Measurements from ENCODE around the gene SPAG16. TPM values are rescaled to one million over a fixed set of nuclear protein-coding genes. Genes with fewer than 3 reads are reported as not detected.

SPAG16 gene
- total RNA-seq, 1 experiment from 2014 or later: 0.30 TPM

DNA sequence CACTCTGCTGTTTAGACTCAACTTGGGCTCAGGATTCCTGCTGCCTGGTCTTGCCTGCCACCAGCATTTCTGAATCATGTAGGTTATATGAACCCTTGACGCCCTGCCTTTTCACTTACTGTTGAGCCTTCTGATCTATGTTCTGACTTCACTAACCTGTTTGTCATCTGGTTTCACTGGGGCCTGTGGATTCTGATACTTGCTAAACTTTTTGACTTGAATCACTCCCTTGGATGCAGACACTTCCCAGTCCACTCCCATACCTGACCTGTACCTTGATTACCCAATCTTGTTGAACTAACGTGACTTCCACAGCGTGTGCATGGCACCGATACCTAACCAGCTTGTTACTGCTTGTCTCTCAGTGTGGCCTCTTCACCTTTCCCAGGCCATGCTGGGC is 35.6 kb upstream of the SPAG16 start:
- TF ChIP-seq SRF (IDR thresholded peaks at IDR 0.05; ENCODE audit: low read depth) (no peak), EZH2phosphoT487 (IDR thresholded peaks at IDR 0.05; ENCODE audit: borderline replicate concordance) (no peak)
- TF ChIP-seq, protein P1, sequence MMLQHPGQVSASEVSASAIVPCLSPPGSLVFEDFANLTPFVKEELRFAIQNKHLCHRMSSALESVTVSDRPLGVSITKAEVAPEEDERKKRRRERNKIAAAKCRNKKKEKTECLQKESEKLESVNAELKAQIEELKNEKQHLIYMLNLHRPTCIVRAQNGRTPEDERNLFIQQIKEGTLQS (IDR thresholded peaks at IDR 0.05): no peak
- Histone ChIP-seq H3K4me1 (ENCODE audit: control insufficient read depth in 1 of 2, insufficient read depth in 2 of 2, low read length in 2 of 2) (no peaks in the 10 kb centered on the region), H3K9ac (ENCODE audit: low read length) (no peak overlapping the region), H3K79me2 (ENCODE audit: insufficient read depth, low read length) (no peaks in the 10 kb centered on the region), H4K20me1 (ENCODE audit: insufficient read depth) (no peaks in the 10 kb centered on the region), H3K4me3 (replicated peaks in 1 of 2; ENCODE audit: low read depth in 1 of 2, low read length in 2 of 2) (no peak overlapping the region), H3K27ac (ENCODE audit: low read depth, low read length) (no peak overlapping the region), H2AFZ (ENCODE audit: low read depth, low read length, poor library complexity, severe bottlenecking) (no peak overlapping the region), H3K4me2 (ENCODE audit: low read length) (no peak overlapping the region), H3K9me2 (ENCODE audit: insufficient read depth) (no peaks in the 10 kb centered on the region), H3K27me3 (ENCODE audit: insufficient read depth, low read length) (no peaks in the 10 kb centered on the region), H3K36me3 (ENCODE audit: control insufficient read depth in 1 of 2, insufficient read depth in 2 of 2, low read length in 2 of 2) (no peaks in the 10 kb centered on the region), H3K9me3 (ENCODE audit: control insufficient read depth in 1 of 2, insufficient read depth in 1 of 2, low read depth in 1 of 2, low read length in 2 of 2) (no peaks in the 10 kb centered on the region)
- ChIA-PET POLR2A (no interaction called here), RAD21 (ENCODE audit: low non-redundant PET in 1 of 2, low total read pairs in 2 of 2, uncharacterized antibody in 2 of 2, unreplicated experiment in 2 of 2) (no interaction called here), CTCF (no interaction called here)
- ATAC-seq (no peak), DNase-seq (ENCODE audit: low read depth, low spot score) (no peak)
- intact Hi-C loops (cut with micrococcal nuclease): loop anchor here (10.0 kb wide), 1 partner anchor 1066 kb away; no protein-coding TSS in a partner anchor
- BruUV-seq (replicated peaks): no TSS peak

DNA sequence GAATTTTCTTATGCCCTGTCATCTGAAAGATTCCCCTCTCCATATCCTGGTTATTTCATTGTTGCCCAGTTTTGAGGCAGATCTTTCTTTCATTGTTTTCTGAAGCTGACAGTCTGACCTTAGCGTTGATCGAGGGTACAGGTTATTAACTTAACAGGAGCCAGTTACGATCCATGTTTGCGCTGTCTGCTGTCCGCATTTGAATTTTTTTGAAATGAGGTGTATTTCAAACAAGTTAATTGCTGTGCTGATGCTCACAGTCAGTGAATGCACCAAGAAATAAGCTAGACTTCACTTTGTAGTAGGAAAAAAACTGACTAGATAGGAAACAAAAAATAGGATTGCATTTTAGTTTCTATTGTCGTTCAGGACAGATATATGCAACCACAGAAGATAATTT is 34.8 kb upstream of the SPAG16 start:
- no peaks in the 10 kb centered on the region for H3K9me3 ChIP-seq (ENCODE audit: control insufficient read depth in 1 of 2, insufficient read depth in 1 of 2, low read depth in 1 of 2, low read length in 2 of 2)
- H3K36me3 ChIP-seq (ENCODE audit: control insufficient read depth in 1 of 2, insufficient read depth in 2 of 2, low read length in 2 of 2): no peaks in the 10 kb centered on the region
- RAD21 ChIA-PET (ENCODE audit: low non-redundant PET in 1 of 2, low total read pairs in 2 of 2, uncharacterized antibody in 2 of 2, unreplicated experiment in 2 of 2): no interaction called here
- no peak overlapping the region for H3K4me2 ChIP-seq (ENCODE audit: low read length)
- H3K4me1 ChIP-seq (ENCODE audit: control insufficient read depth in 1 of 2, insufficient read depth in 2 of 2, low read length in 2 of 2): no peaks in the 10 kb centered on the region
- POLR2A ChIA-PET: no interaction called here
- CTCF ChIA-PET: no interaction called here
- no peaks in the 10 kb centered on the region for H3K9me2 ChIP-seq (ENCODE audit: insufficient read depth)
- no peaks in the 10 kb centered on the region for H4K20me1 ChIP-seq (ENCODE audit: insufficient read depth)
- no peaks in the 10 kb centered on the region for H3K27me3 ChIP-seq (ENCODE audit: insufficient read depth, low read length)
- H3K9ac ChIP-seq (ENCODE audit: low read length): no peak overlapping the region
- no peak overlapping the region for H3K4me3 ChIP-seq (replicated peaks in 1 of 2; ENCODE audit: low read depth in 1 of 2, low read length in 2 of 2)
- ATAC-seq (no peak), DNase-seq (ENCODE audit: low read depth, low spot score) (no peak)
- H3K79me2 ChIP-seq (ENCODE audit: insufficient read depth, low read length): no peaks in the 10 kb centered on the region
- intact Hi-C loops (cut with micrococcal nuclease): loop anchor here (10.0 kb wide), 1 partner anchor 1065 kb away; no protein-coding TSS in a partner anchor
- no peak overlapping the region for H2AFZ ChIP-seq (ENCODE audit: low read depth, low read length, poor library complexity, severe bottlenecking)
- no TSS peak for BruUV-seq (replicated peaks)
- H3K27ac ChIP-seq (ENCODE audit: low read depth, low read length): no peak overlapping the region
- TF ChIP-seq ELF1 (IDR thresholded peaks at IDR 0.05; ENCODE audit: borderline replicate concordance, low read depth): no peak
- TF ChIP-seq, protein P1 (IDR thresholded peaks at IDR 0.05): no peak
- TF ChIP-seq MAX (IDR thresholded peaks at IDR 0.05): no peak
- TF ChIP-seq SRF (IDR thresholded peaks at IDR 0.05; ENCODE audit: low read depth): no peak
- TF ChIP-seq POLR2AphosphoS5 (IDR thresholded peaks at IDR 0.05; ENCODE audit: low read depth, low read length): no peak
- no peak for TF ChIP-seq ZFX (IDR thresholded peaks at IDR 0.05)
- TF ChIP-seq SP1 (IDR thresholded peaks at IDR 0.05; ENCODE audit: low read depth): no peak
- no peak for TF ChIP-seq CTCF (IDR thresholded peaks at IDR 0.05 in 2 of 3, conservative IDR thresholded peaks at IDR 0.05 in 1 of 3; ENCODE audit: borderline replicate concordance in 1 of 3, insufficient read depth in 1 of 3, low read depth in 2 of 3, low read length in 2 of 3)
- no peak for TF ChIP-seq EGR1 (IDR thresholded peaks at IDR 0.05; ENCODE audit: low read depth)
- TF ChIP-seq CEBPB (IDR thresholded peaks at IDR 0.05; ENCODE audit: low read depth): no peak
- TF ChIP-seq ZNF274 (IDR thresholded peaks at IDR 0.05; ENCODE audit: low read depth, low read length): no peak
